GM19193 (cell line): ENCODE measurements around the gene FHIT.

Source experiments
- POLR2A ChIP-seq: IDR thresholded peaks from 4 replicates; pipeline ENCODE4 v1.6.1; 2011; ENCODE audit not compliant: insufficient read depth, insufficient read length; ENCODE audit errors: extremely low read depth

The FHIT gene

DNA sequence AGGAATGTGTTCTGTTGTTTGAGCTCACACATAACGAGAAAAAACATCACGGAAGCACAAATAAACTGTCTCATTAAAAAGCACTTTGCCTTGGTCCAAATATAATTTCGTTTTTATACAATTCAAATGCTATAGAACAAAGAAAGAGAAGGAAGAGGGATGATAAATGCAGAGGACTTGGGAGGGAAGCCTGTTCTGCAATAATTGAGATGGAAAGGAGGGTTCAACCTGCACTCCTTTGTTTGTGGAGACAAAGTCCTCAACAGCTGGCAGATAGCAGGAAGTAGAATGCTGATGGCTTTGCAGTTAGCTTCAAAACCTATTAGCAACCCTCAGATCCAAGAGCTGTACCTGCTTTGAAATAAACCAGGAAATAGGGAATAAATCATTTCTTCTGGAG, 1010.8 kb downstream of the FHIT start:
- no peak for TF ChIP-seq POLR2A

GRCh38 chr3:60238550-60238949, 1012.7 kb downstream of the FHIT start:
- TF ChIP-seq POLR2A, result no peak

GRCh38 chr3:60229502-60229901, 1021.8 kb downstream of the FHIT start:
- no peak for TF ChIP-seq POLR2A

DNA sequence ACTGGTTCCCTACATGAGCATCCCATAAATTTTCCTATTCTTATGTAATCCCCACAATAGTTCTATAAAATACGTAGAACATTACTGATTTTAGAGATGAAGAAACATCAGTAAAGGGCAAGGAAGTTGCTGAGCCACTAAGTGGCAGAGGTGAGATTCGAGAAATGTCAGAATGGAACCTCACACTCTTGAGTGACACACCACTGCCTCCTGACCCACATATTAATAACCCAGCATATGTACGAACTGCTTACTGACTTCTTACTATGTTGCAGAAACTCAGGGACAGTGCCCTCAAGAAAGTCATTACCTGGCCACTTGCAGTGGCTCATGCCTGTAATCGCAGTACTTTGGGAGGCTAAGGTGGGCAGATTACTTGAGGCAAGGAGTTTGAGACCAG, 1022.4 kb downstream of the FHIT start:
- TF ChIP-seq POLR2A, result no peak

- TF ChIP-seq POLR2A, result no peak
These were observed 1024.3 kb downstream of the FHIT start for GRCh38 chr3:60226912-60227311.

- TF ChIP-seq POLR2A, result no peak
These were observed 1025.4 kb downstream of the FHIT start for GRCh38 chr3:60225848-60226247.

- TF ChIP-seq POLR2A, result no peak
These were observed 1030.5 kb downstream of the FHIT start for GRCh38 chr3:60220768-60221167.

DNA sequence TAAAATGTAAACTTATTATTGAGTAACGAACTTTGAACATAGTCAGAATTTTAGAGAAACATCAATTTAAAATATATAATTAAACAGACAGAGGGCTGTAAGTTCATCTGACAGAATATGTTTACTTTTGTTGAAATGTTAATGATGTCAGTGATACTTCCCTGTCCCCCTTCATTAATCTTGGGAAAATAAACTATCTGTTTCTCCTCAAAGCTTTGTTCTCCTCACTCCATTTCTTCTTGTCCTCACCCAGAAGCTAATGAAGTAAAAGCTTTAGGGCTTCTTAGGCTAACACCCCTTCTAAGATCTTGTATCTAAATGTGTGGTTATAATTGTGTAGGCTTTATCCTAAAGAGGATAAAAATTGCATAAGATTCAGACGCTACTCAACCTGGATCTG, 1031.8 kb downstream of the FHIT start:
- no peak for TF ChIP-seq POLR2A

- no peak for TF ChIP-seq POLR2A
These were observed 1033.9 kb downstream of the FHIT start for GRCh38 chr3:60217156-60217911.

DNA sequence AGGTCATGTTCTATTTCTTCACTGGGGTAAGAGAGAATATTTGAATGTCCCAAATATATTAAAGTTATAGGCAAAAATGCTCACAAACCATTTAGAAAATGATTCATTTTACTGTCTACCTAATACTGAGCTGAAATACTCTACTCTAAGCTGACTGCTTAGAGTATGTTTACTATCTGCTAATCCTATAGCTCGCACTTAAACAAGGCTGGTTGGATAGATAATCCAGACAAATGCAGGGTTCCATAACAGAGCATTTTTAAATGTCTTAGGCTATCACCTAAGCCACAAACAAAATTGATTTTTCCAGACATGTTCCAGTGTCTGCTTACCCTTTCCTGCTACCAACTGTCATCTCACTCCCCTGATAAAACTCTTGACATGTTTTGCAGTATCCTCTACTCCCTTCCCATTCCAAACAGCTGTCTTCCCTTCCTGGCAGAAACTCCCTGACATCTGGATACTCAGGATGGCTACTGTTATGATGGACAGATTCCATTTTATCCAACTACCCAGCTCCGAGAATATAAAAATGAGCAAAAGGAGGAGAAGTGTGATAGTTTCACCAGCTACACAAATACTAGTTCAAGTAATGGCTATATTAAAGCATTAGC, 1034.7 kb downstream of the FHIT start:
- no peak for TF ChIP-seq POLR2A

GRCh38 chr3:60215946-60216345, 1035.3 kb downstream of the FHIT start:
- no peak for TF ChIP-seq POLR2A

- TF ChIP-seq POLR2A, result no peak
These were observed 1043.3 kb downstream of the FHIT start for GRCh38 chr3:60207905-60208304.

DNA sequence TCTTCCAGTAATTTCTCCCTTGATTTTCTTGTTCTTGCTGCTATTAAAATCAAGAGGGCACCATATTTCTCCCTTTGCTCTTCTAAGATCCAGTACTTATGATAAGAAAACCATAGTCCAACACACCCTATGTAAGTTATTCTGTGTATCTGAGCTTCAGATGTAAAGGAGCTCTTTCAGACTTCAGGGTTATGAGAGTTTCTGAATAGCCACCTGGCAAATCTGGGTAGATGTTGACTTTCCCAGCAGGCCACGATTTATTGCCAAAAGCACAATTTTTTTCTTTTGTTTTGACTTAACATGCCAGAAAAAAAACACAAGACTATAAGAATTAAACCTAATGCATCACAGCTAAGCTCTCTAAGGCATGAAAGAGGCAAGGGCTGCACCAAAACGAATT, 1045.0 kb downstream of the FHIT start:
- no peak for TF ChIP-seq POLR2A

- TF ChIP-seq POLR2A, result no peak
These were observed 1049.1 kb downstream of the FHIT start for GRCh38 chr3:60202052-60202726.

DNA sequence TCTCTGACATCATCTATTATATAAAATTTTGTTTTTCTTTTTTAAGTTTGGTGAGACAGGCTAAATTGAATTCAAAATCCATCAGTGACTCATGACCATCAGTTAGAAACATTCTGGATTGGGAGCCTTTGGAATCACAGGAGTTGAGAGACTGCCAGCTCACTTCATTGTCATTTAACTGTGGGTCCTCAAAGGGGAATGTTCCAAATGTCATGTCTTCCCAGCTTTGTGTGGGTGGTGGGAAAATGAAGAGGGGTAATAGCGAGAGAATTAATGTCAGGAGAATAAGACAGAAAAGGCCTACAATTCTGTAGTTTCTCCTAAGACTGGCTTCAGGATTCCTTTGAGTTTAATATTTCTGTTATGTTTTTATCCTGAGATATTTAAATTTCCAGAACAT, 1051.9 kb downstream of the FHIT start:
- TF ChIP-seq POLR2A, result no peak

GRCh38 chr3:60198179-60198720, 1053.0 kb downstream of the FHIT start:
- TF ChIP-seq POLR2A, result no peak

DNA sequence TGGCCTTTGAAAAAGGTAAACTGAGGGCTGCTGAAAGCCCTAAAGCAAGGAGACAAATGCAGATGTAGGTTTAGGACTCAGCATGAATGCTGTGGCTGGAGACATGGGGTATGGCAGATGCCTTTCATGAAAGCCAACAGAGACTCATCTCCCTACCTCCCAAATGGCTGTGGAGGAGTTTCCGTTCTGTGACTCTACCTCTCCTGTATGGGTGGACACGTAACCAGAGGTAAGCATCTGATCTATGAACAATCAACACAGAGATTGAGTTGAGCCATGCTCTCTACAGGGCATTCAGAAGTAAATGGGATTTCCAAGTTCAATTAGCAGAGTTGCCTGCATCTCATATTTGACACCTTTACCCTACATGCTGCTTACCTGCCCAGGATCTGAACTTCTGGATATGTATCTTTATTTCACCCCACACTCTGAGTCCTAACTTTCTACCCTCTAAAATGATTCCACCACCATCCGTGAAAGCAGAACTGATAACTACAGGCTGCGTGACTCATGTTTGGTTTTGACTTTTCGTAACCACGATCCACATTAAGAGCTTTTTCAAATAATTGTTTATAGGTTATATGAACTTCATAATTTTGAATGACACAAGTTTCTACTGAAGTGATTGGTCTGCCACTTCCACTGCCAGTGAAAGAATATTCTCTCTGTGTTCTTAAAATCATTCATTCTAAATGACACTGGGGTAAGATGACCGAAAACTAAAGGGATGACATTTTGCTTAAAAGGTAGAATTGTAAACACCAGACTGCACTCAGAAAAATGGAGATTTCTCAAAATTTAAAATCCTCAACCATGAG, 1058.7 kb downstream of the FHIT start:
- TF ChIP-seq POLR2A, result no peak
